ENCODE measurements around the gene PRDM16. TPM values are rescaled to one million over a fixed set of nuclear protein-coding genes. Genes with fewer than 3 reads are reported as not detected.

Gene PRDM16
- total RNA-seq, 4 donors from 2014 or later, result 0.08 to 0.19 (median 0.12) TPM

DNA sequence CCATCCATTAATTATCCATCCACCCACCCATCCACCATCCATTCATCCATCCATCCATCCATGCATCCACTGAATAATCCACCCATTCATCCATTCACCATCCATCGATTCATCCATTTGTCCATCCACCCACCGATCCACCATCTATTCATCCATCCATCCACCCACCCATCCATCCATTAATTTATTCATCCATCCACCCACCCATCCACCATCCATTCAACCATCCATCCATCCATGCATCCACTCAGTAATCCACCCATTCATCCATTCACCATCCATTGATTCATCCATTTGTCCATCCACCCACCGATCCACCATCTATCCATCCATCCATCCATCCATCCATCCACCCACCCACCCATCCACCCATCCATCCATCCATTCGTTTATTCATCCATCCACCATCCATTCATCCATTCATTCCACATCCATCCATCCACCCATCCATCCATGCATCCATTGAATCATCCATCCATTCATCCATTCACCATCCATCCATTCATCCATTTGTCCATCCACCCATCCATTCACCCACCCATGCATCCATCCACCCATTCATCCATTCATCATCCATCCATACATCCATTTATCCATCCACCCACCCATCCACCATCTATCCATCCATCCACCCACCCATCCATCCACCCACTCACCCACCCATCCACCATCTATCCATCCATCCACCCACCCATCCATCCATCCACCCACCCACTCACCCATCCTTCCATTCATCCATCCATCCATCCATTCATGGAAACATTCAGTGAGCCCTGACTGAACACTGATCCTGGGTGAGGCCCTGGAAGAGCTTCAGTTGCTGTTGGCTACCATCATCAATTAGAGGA, 302.1 kb downstream of the PRDM16 start:
- no peaks in the 10 kb centered on the region for H3K36me3 ChIP-seq
- H3K4me3 ChIP-seq, result no peak overlapping the region
- H3K27me3 ChIP-seq, result peaks cover 0 to 82% (median 0%) of the 10 kb centered on the region in 4 donors
- TF ChIP-seq, protein P1, sequence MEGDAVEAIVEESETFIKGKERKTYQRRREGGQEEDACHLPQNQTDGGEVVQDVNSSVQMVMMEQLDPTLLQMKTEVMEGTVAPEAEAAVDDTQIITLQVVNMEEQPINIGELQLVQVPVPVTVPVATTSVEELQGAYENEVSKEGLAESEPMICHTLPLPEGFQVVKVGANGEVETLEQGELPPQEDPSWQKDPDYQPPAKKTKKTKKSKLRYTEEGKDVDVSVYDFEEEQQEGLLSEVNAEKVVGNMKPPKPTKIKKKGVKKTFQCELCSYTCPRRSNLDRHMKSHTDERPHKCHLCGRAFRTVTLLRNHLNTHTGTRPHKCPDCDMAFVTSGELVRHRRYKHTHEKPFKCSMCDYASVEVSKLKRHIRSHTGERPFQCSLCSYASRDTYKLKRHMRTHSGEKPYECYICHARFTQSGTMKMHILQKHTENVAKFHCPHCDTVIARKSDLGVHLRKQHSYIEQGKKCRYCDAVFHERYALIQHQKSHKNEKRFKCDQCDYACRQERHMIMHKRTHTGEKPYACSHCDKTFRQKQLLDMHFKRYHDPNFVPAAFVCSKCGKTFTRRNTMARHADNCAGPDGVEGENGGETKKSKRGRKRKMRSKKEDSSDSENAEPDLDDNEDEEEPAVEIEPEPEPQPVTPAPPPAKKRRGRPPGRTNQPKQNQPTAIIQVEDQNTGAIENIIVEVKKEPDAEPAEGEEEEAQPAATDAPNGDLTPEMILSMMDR (IDR thresholded peaks at IDR 0.05), result no peak
- TF ChIP-seq POLR2A (IDR thresholded peaks at IDR 0.05), result no peak
- DNase-seq, result no peak
- H3K4me1 ChIP-seq, result peaks cover 0 to 26% (median 7%) of the 10 kb centered on the region in 3 donors
- H3K9me3 ChIP-seq, result no peaks in the 10 kb centered on the region
- peak overlapping the region in 2 of 4 donors; percentile 76 to 88 for H3K27ac ChIP-seq
- 80 to 87% methylated on average over 4 of the region's 4 CpGs for WGBS, 2 donors
- intact Hi-C loops (cut with DNase I), result no loop called here

DNA sequence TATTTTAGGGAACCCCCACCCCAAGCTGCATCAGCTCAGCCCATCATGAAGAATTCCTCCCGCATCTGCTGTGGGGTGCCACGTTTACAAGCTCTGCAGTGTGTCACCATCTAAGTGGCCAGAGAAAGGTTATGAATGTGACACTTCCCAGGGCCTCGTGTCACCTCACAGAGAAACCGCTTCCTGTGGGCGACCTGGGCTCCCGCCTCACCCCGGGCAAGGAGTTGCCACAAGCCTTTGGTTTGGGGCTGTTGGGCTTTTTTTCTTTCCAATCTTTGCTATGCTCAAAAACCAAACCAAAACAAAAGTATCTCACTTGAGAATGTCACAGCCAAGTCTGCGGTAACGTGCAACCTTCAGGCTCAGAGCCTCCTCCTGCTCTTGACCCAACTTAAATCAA, 303.3 kb downstream of the PRDM16 start:
- H3K4me1 ChIP-seq, result peaks cover 0 to 22% (median 7%) of the 10 kb centered on the region in 3 donors
- 58 to 68% methylated on average over 4 to 5 of the region's 9 CpGs for WGBS, 2 donors
- no peak for TF ChIP-seq POLR2A (IDR thresholded peaks at IDR 0.05)
- TF ChIP-seq, protein P1 (IDR thresholded peaks at IDR 0.05), result no peak
- no peak overlapping the region for H3K4me3 ChIP-seq
- no peak for DNase-seq
- intact Hi-C loops (cut with DNase I), result no loop called here
- H3K27me3 ChIP-seq, result peaks cover 0 to 82% (median 0%) of the 10 kb centered on the region in 4 donors
- H3K36me3 ChIP-seq, result no peaks in the 10 kb centered on the region
- H3K27ac ChIP-seq, result no peak overlapping the region
- H3K9me3 ChIP-seq, result no peaks in the 10 kb centered on the region

DNA sequence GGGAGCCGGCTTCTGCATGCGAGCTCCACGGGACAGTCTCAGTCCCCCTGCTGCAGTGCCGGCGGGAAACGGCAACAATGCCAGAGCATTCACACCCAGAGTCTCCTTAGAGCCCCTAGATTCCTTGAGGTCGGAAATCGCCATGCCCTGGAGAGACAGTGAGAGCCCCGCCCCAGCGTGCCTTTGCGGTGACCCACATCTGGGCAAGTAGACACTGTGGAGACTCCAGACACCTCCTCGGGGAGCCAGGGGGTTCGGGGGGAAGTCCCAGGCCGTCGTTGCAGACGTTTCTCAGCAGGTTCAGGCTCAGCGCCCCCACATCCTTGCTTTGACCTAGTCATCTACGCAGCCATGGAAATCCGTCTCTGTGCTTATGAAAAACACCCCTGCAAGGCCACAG, 304.2 kb downstream of the PRDM16 start:
- H3K4me1 ChIP-seq, result peaks cover 0 to 22% (median 7%) of the 10 kb centered on the region in 3 donors
- H3K4me3 ChIP-seq, result no peak overlapping the region
- intact Hi-C loops (cut with DNase I), result no loop called here
- TF ChIP-seq POLR2A (IDR thresholded peaks at IDR 0.05), result no peak
- TF ChIP-seq, protein P1 (IDR thresholded peaks at IDR 0.05), result no peak
- DNase-seq, result no peak
- 52% methylated on average over 5 of the region's 19 CpGs; no CpG with 5 or more reads in 1 of the 2 donors for WGBS, 2 donors
- H3K27me3 ChIP-seq, result peaks cover 0 to 81% (median 0%) of the 10 kb centered on the region in 4 donors
- H3K36me3 ChIP-seq, result no peaks in the 10 kb centered on the region
- no peak overlapping the region for H3K27ac ChIP-seq
- no peaks in the 10 kb centered on the region for H3K9me3 ChIP-seq

DNA sequence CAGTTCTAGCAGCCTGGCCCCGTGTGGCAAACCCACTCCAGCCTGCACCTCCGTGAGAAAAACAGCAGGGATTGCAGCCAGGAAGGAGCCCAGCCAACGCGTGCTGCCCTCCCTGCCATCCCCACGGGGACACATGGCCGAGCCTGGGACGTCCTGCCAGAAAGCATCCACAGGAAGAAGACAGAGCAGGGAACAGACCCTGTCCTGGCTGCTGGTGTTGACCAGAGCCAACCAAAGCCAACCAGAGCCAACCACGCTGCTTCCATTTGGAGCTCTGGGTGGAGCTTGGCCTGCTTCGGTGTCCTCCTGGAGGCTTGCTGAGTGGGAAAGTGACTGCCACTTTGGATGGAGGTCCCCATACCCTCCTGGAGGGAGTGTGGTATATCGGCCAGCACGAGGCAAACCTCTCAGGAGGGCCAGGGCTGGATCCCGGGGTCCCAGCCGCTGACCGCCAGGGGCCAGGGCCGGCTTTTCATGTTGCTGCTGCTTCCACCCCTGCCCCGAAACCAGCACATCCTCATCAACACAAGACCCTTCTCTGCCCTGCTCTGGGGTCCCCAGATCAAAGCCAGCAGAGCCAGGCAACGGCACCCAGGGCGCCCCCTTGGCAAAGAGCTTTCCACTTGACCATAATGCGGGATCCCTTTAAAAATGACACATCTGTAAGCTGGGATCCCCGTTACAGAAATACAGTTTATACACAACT, 304.9 kb downstream of the PRDM16 start:
- no peak for DNase-seq
- no peak overlapping the region for H3K4me3 ChIP-seq
- no peak for TF ChIP-seq POLR2A (IDR thresholded peaks at IDR 0.05)
- no peaks in the 10 kb centered on the region for H3K9me3 ChIP-seq
- no peaks in the 10 kb centered on the region for H3K36me3 ChIP-seq
- intact Hi-C loops (cut with DNase I), result no loop called here
- H3K4me1 ChIP-seq, result peaks cover 0 to 15% (median 6%) of the 10 kb centered on the region in 3 donors
- WGBS, 2 donors, result 93% methylated on average over 4 of the region's 20 CpGs; no CpG with 5 or more reads in 1 of the 2 donors
- peaks cover 0 to 76% (median 0%) of the 10 kb centered on the region in 4 donors for H3K27me3 ChIP-seq
- H3K27ac ChIP-seq, result no peak overlapping the region

DNA sequence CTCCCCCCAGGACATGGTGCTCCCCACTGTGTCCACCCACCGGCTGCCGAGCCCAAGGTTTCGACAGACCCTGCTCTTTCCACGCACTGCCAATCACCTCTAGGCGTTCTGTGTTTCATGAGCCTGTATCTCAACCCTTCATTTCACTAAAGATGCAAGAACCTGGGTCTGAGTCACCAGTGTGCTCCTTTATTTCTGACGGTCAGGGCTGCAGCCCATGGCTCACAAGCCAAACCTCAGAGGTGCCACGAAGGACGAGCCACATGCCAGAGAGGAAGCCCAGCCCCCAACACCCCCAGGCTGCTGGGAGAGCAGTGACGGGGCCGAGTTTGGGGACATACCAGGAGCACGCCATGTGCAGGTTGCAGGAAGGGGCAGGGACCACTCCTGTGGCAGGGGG, 306.2 kb downstream of the PRDM16 start:
- intact Hi-C loops (cut with DNase I), result no loop called here
- H3K4me1 ChIP-seq, result peaks cover 0 to 6% (median 0%) of the 10 kb centered on the region in 3 donors
- no peak overlapping the region for H3K4me3 ChIP-seq
- no peaks in the 10 kb centered on the region for H3K9me3 ChIP-seq
- TF ChIP-seq, protein P1 (IDR thresholded peaks at IDR 0.05), result no peak
- TF ChIP-seq POLR2A (IDR thresholded peaks at IDR 0.05), result no peak
- no peak for DNase-seq
- peaks cover 0 to 72% (median 0%) of the 10 kb centered on the region in 4 donors for H3K27me3 ChIP-seq
- H3K27ac ChIP-seq, result no peak overlapping the region
- WGBS, 2 donors, result 50% methylated on average over 2 of the region's 11 CpGs; no CpG with 5 or more reads in 1 of the 2 donors
- H3K36me3 ChIP-seq, result no peaks in the 10 kb centered on the region
